Measurements from ENCODE around the gene ZKSCAN7. TPM values are rescaled to one million over a fixed set of nuclear protein-coding genes. Genes with fewer than 3 reads are reported as not detected.

ZKSCAN7 gene
- total RNA-seq, 4 donors from 2014 or later, result 1.0 to 1.6 (median 1.4) TPM

- intact Hi-C loops (cut with DNase I; ENCODE audit: low total_unique reads), result no loop called here
- TF ChIP-seq CTCF (IDR thresholded peaks at IDR 0.05 in 4 of 5, conservative IDR thresholded peaks at IDR 0.05 in 1 of 5) (no peak), POLR2A (IDR thresholded peaks at IDR 0.05) (no peak)
- H3K27me3 ChIP-seq, result no peaks in the 10 kb centered on the region
- DNase-seq (no peak), ATAC-seq (no peak)
- no peaks in the 10 kb centered on the region for H3K4me1 ChIP-seq
- H3K9me3 ChIP-seq, result no peaks in the 10 kb centered on the region
- H3K27ac ChIP-seq, result no peak overlapping the region
- H3K36me3 ChIP-seq, result no peaks in the 10 kb centered on the region
- no peak overlapping the region for H3K4me3 ChIP-seq
- in situ Hi-C loops (cut with MboI; ENCODE audit: low sequenced_read_pairs in 4 of 4), result loop anchor here in 1 of 4 donors (25.0 kb wide), 1 partner anchor 181 kb away; the partner anchor contains the start of gene TCAIM
Observed at GRCh38 chr3:44518782-44519156, 36.2 kb upstream of the ZKSCAN7 start.

GRCh38 chr3:44521721-44522120, 33.3 kb upstream of the ZKSCAN7 start:
- H3K27me3 ChIP-seq, result peaks cover 0 to 3% (median 0%) of the 10 kb centered on the region in 3 donors
- in situ Hi-C loops (cut with MboI; ENCODE audit: low sequenced_read_pairs in 4 of 4), result loop anchor here in 1 of 4 donors (25.0 kb wide), 1 partner anchor 184 kb away; the partner anchor contains the start of gene TCAIM

GRCh38 chr3:44522494-44522933, 32.5 kb upstream of the ZKSCAN7 start:
- TF ChIP-seq CTCF (IDR thresholded peaks at IDR 0.05 in 4 of 5, conservative IDR thresholded peaks at IDR 0.05 in 1 of 5), result no peak
- no peak for TF ChIP-seq POLR2A (IDR thresholded peaks at IDR 0.05)
- H3K27me3 ChIP-seq, result peaks cover 0 to 3% (median 0%) of the 10 kb centered on the region in 3 donors
- H3K27ac ChIP-seq, result no peak overlapping the region
- intact Hi-C loops (cut with DNase I; ENCODE audit: low total_unique reads), result no loop called here
- no peak overlapping the region for H3K4me3 ChIP-seq
- DNase-seq (no peak), ATAC-seq (no peak)
- H3K9me3 ChIP-seq, result no peaks in the 10 kb centered on the region
- H3K36me3 ChIP-seq, result no peaks in the 10 kb centered on the region
- in situ Hi-C loops (cut with MboI; ENCODE audit: low sequenced_read_pairs in 4 of 4), result loop anchor here in 1 of 4 donors (25.0 kb wide), 1 partner anchor 185 kb away; the partner anchor contains the start of gene TCAIM
- no peaks in the 10 kb centered on the region for H3K4me1 ChIP-seq

More at GRCh38 chr3:44521721-44522120, 33.3 kb upstream of the ZKSCAN7 start:
- H3K36me3 ChIP-seq, result no peaks in the 10 kb centered on the region
- TF ChIP-seq CTCF (IDR thresholded peaks at IDR 0.05 in 4 of 5, conservative IDR thresholded peaks at IDR 0.05 in 1 of 5), result no peak
- TF ChIP-seq POLR2A (IDR thresholded peaks at IDR 0.05), result no peak
- H3K4me1 ChIP-seq, result no peaks in the 10 kb centered on the region
- DNase-seq (no peak), ATAC-seq (no peak)
- no peaks in the 10 kb centered on the region for H3K9me3 ChIP-seq
- no peak overlapping the region for H3K27ac ChIP-seq
- intact Hi-C loops (cut with DNase I; ENCODE audit: low total_unique reads), result no loop called here
- H3K4me3 ChIP-seq, result no peak overlapping the region

- no peaks in the 10 kb centered on the region for H3K36me3 ChIP-seq
- H3K27ac ChIP-seq, result no peak overlapping the region
- H3K4me1 ChIP-seq, result no peaks in the 10 kb centered on the region
- DNase-seq (no peak), ATAC-seq (no peak)
- peaks cover 0 to 3% (median 0%) of the 10 kb centered on the region in 3 donors for H3K27me3 ChIP-seq
- in situ Hi-C loops (cut with MboI; ENCODE audit: low sequenced_read_pairs in 4 of 4), result loop anchor here in 3 of 4 donors (25.0 kb wide), 1 partner anchor 387 kb away; no protein-coding TSS in a partner anchor
- no peaks in the 10 kb centered on the region for H3K9me3 ChIP-seq
- intact Hi-C loops (cut with DNase I; ENCODE audit: low total_unique reads), result no loop called here
- TF ChIP-seq CTCF (IDR thresholded peaks at IDR 0.05 in 4 of 5, conservative IDR thresholded peaks at IDR 0.05 in 1 of 5) (no peak), POLR2A (IDR thresholded peaks at IDR 0.05) (no peak)
- H3K4me3 ChIP-seq, result no peak overlapping the region
Observed at GRCh38 chr3:44525060-44525459, 29.9 kb upstream of the ZKSCAN7 start.

Data from gastrocnemius medialis (tissue), 4 donors.